A549 (cell line): Measurements from ENCODE around the gene FOXC2.

ENCODE experiments used
- BHLHE40 ChIP-seq: IDR thresholded peaks from 2 replicates; pipeline ENCODE4 v1.6.1; 2012; ENCODE audit warnings: low read depth, low read length, inconsistent platforms
- CEBPB ChIP-seq, 2 experiments: fragments of >200 bp in 1 of 2; sonication (Bioruptor Twin) in 1 of 2; formaldehyde crosslinking in 1 of 2; IDR thresholded peaks; 2 replicates each; pipeline ENCODE4 v1.6.1; 2012 to 2016
- EHMT2 ChIP-seq: fragments of 200-600 bp; sonication (generic); IDR thresholded peaks from 2 replicates; pipeline ENCODE4 v1.6.1; 2016; ENCODE audit warnings: antibody characterized with exemption, low read depth, mild to moderate bottlenecking, moderate library complexity
- EP300 ChIP-seq, 2 experiments: fragments of >200 bp; sonication (Bioruptor Twin); formaldehyde crosslinking; IDR thresholded peaks; 2 replicates in 1 of 2; 3 replicates in 1 of 2; pipeline ENCODE4 v1.6.1; 2016 to 2017
- FOSL2 ChIP-seq, 2 experiments: fragments of 450-650 bp in 1 of 2; fragments of >200 bp in 1 of 2; sonication (Bioruptor Twin) in 1 of 2; formaldehyde crosslinking; IDR thresholded peaks; 2 replicates each; pipeline versions ENCODE4 v1.5.0 to v1.6.1; 2016 to 2020; ENCODE audit warnings: mild to moderate bottlenecking in 1 of 2, moderate library complexity in 1 of 2
- POLR2A ChIP-seq: IDR thresholded peaks from 2 replicates; pipeline ENCODE4 v1.6.1; 2012; ENCODE audit warnings: mild to moderate bottlenecking, low read length
- RNF2 ChIP-seq: fragments of 200-600 bp; sonication (generic); IDR thresholded peaks from 2 replicates; pipeline ENCODE4 v1.6.1; 2016; ENCODE audit warnings: low read depth, mild to moderate bottlenecking, antibody characterized with exemption, moderate library complexity, borderline replicate concordance
- SMC3 ChIP-seq: fragments of >200 bp; sonication (Bioruptor Twin); formaldehyde crosslinking; IDR thresholded peaks from 3 replicates; pipeline ENCODE4 v1.6.1; 2018; ENCODE audit warnings: inconsistent platforms
- TF ChIP-seq, protein P1 (sequence below): fragments of 150-350 bp; IDR thresholded peaks from 2 replicates; pipeline ENCODE4 v1.6.1; 2014; ENCODE audit warnings: low read depth, mild to moderate bottlenecking, low read length
- TF ChIP-seq, protein P2 (sequence below): fragments of >200 bp; sonication (Bioruptor Twin); formaldehyde crosslinking; IDR thresholded peaks from 3 replicates; pipeline ENCODE4 v1.5.1; 2016
- TF ChIP-seq, protein P3 (sequence below): IDR thresholded peaks from 2 replicates; pipeline ENCODE4 v1.6.1; 2012
- TF ChIP-seq, protein P4 (sequence below): fragments of 200-600 bp; sonication (generic); IDR thresholded peaks from 2 replicates; pipeline ENCODE4 v1.6.1; 2016; ENCODE audit warnings: antibody characterized with exemption, mild to moderate bottlenecking, moderate library complexity
- TF ChIP-seq, protein P5 (sequence below): fragments of 250-450 bp; sonication (Bioruptor Pico); IDR thresholded peaks from 2 replicates; pipeline ENCODE4 v1.5.0; 2021; ENCODE audit warnings: mild to moderate bottlenecking, moderate library complexity, borderline replicate concordance

DNA sequence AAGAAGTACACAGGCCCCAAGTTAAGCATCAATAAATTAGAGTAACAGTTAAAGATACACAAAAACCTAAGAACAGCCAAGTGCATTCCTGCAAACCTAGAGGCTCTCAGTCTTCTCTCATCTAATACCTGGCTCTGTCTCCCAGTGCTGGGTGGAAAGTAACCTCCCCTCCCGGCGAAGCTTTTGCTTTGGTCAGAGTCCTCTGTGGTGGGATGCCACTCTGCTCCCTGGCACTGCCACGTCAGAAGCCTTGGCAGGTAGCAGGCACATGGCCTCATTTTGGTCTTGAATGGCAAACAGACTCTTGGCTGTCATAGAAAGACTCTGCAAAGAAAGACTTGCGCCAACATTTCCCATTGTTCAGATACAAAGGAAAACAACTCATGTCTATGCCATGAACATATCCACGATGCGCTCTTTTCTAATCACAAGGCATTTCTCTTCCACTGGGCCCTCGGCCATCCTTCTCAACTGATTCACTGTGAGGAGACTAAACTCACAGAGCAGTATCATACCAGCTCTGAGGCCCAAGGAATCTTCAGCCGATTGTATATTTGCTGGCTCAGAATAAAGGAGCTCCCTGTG is 32.8 kb upstream of the FOXC2 start:
- TF ChIP-seq, protein P1, sequence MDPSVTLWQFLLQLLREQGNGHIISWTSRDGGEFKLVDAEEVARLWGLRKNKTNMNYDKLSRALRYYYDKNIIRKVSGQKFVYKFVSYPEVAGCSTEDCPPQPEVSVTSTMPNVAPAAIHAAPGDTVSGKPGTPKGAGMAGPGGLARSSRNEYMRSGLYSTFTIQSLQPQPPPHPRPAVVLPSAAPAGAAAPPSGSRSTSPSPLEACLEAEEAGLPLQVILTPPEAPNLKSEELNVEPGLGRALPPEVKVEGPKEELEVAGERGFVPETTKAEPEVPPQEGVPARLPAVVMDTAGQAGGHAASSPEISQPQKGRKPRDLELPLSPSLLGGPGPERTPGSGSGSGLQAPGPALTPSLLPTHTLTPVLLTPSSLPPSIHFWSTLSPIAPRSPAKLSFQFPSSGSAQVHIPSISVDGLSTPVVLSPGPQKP = no peak
- no peak for TF ChIP-seq RNF2
- TF ChIP-seq, protein P2, sequence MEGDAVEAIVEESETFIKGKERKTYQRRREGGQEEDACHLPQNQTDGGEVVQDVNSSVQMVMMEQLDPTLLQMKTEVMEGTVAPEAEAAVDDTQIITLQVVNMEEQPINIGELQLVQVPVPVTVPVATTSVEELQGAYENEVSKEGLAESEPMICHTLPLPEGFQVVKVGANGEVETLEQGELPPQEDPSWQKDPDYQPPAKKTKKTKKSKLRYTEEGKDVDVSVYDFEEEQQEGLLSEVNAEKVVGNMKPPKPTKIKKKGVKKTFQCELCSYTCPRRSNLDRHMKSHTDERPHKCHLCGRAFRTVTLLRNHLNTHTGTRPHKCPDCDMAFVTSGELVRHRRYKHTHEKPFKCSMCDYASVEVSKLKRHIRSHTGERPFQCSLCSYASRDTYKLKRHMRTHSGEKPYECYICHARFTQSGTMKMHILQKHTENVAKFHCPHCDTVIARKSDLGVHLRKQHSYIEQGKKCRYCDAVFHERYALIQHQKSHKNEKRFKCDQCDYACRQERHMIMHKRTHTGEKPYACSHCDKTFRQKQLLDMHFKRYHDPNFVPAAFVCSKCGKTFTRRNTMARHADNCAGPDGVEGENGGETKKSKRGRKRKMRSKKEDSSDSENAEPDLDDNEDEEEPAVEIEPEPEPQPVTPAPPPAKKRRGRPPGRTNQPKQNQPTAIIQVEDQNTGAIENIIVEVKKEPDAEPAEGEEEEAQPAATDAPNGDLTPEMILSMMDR = no peak
- TF ChIP-seq BHLHE40 = no peak
- TF ChIP-seq EHMT2 = no peak
- TF ChIP-seq, protein P3, sequence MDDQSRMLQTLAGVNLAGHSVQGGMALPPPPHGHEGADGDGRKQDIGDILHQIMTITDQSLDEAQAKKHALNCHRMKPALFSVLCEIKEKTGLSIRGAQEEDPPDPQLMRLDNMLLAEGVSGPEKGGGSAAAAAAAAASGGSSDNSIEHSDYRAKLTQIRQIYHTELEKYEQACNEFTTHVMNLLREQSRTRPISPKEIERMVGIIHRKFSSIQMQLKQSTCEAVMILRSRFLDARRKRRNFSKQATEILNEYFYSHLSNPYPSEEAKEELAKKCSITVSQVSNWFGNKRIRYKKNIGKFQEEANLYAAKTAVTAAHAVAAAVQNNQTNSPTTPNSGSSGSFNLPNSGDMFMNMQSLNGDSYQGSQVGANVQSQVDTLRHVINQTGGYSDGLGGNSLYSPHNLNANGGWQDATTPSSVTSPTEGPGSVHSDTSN = no peak
- no peak for TF ChIP-seq SMC3
- no peak for TF ChIP-seq FOSL2 (IDR thresholded peaks at IDR 0.05)
- TF ChIP-seq FOSL2 (CRISPR knock-in tag; IDR thresholded peaks at IDR 0.05) = no peak
- TF ChIP-seq, protein P4, sequence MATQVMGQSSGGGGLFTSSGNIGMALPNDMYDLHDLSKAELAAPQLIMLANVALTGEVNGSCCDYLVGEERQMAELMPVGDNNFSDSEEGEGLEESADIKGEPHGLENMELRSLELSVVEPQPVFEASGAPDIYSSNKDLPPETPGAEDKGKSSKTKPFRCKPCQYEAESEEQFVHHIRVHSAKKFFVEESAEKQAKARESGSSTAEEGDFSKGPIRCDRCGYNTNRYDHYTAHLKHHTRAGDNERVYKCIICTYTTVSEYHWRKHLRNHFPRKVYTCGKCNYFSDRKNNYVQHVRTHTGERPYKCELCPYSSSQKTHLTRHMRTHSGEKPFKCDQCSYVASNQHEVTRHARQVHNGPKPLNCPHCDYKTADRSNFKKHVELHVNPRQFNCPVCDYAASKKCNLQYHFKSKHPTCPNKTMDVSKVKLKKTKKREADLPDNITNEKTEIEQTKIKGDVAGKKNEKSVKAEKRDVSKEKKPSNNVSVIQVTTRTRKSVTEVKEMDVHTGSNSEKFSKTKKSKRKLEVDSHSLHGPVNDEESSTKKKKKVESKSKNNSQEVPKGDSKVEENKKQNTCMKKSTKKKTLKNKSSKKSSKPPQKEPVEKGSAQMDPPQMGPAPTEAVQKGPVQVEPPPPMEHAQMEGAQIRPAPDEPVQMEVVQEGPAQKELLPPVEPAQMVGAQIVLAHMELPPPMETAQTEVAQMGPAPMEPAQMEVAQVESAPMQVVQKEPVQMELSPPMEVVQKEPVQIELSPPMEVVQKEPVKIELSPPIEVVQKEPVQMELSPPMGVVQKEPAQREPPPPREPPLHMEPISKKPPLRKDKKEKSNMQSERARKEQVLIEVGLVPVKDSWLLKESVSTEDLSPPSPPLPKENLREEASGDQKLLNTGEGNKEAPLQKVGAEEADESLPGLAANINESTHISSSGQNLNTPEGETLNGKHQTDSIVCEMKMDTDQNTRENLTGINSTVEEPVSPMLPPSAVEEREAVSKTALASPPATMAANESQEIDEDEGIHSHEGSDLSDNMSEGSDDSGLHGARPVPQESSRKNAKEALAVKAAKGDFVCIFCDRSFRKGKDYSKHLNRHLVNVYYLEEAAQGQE = no peak
- no peak for TF ChIP-seq EP300 (IDR thresholded peaks at IDR 0.05)
- TF ChIP-seq POLR2A = no peak
- no peak for TF ChIP-seq CEBPB (IDR thresholded peaks at IDR 0.05)
- TF ChIP-seq, protein P5, sequence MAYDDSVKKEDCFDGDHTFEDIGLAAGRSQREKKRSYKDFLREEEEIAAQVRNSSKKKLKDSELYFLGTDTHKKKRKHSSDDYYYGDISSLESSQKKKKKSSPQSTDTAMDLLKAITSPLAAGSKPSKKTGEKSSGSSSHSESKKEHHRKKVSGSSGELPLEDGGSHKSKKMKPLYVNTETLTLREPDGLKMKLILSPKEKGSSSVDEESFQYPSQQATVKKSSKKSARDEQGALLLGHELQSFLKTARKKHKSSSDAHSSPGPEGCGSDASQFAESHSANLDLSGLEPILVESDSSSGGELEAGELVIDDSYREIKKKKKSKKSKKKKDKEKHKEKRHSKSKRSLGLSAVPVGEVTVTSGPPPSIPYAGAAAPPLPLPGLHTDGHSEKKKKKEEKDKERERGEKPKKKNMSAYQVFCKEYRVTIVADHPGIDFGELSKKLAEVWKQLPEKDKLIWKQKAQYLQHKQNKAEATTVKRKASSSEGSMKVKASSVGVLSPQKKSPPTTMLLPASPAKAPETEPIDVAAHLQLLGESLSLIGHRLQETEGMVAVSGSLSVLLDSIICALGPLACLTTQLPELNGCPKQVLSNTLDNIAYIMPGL (CRISPR knock-in tag) = no peak
